HUES6 (cell line): Measurements from ENCODE around the gene MTR.

Experiments used
- H3K27ac ChIP-seq: 2 replicates; pipeline ENCODE4 v1.7.0; 2013; ENCODE audit warnings: low read depth, mild to moderate bottlenecking, low read length, inconsistent platforms
- H3K27me3 ChIP-seq: 2 replicates; pipeline ENCODE4 v1.6.1; 2013; ENCODE audit warnings: low read length; ENCODE audit not compliant: control insufficient read depth, insufficient read depth
- H3K36me3 ChIP-seq: 2 replicates; pipeline ENCODE4 v1.6.1; 2013; ENCODE audit warnings: low read length; ENCODE audit not compliant: control insufficient read depth, insufficient read depth
- H3K4me1 ChIP-seq: 2 replicates; pipeline ENCODE4 v1.6.1; 2013; ENCODE audit warnings: low read length; ENCODE audit not compliant: control insufficient read depth, insufficient read depth
- H3K4me3 ChIP-seq: 2 replicates; pipeline ENCODE4 v1.5.1; 2013; ENCODE audit warnings: low read depth, low read length
- H3K9ac ChIP-seq: one replicate; pipeline ENCODE4 v1.6.1; 2013; ENCODE audit warnings: mild to moderate bottlenecking, low read length
- H3K9me3 ChIP-seq: 2 replicates; pipeline ENCODE4 v1.6.1; 2013; ENCODE audit warnings: low read depth, low read length; ENCODE audit not compliant: control insufficient read depth, insufficient read depth

The MTR gene

DNA sequence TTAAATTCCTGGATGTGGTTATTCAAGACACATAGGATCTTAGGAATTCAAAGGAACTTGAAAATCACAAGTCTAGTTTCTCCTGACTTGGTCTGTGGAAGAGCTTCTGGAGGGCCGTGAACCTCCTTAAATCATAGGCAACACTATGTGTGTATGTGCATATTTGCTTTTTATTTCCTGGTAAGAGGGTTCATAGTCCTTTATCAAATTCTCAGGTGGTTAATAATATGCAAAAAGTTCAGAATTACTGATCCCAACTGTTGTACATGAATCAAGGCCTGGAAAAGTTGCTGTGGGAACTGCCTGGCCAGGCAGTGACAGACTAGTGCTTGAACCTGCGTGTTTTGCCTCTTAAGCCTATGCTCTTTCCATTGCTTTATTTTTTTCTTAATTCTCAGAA lies 12.9 kb downstream of the MTR start:
- no peaks in the 10 kb centered on the region for H3K27me3 ChIP-seq
- peaks cover 64% of the 10 kb centered on the region for H3K36me3 ChIP-seq
- H3K9me3 ChIP-seq = no peaks in the 10 kb centered on the region
- H3K4me1 ChIP-seq = no peaks in the 10 kb centered on the region
- H3K4me3 ChIP-seq = no peak overlapping the region
- H3K27ac ChIP-seq = no peak overlapping the region
- no peak overlapping the region for H3K9ac ChIP-seq

- no peak overlapping the region for H3K4me3 ChIP-seq
- peaks cover 64% of the 10 kb centered on the region for H3K36me3 ChIP-seq
These were observed 13.6 kb downstream of the MTR start for GRCh38 chr1:236808564-236809130.

DNA sequence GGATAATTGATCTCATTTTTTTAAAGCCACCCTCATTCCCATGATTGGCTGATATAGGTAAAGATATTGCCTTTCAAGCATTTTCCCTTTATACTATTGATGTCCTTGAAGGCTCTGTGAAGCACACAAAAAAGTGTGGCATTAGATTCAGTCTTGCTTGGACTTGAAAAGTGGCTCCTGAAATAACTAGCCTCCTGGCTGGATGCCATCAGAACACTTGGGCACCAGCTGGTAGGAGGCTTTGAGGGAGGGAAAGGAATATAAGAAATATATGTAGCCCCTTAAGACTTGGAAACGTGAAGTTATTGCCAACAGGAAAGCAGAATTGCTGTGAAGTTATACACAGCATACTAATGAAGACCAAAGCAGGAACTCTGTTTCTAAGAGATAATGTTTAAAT lies 14.1 kb downstream of the MTR start:
- Histone ChIP-seq H3K4me3 (no peak overlapping the region), H3K4me1 (no peaks in the 10 kb centered on the region), H3K9ac (no peak overlapping the region), H3K36me3 (peaks cover 65% of the 10 kb centered on the region), H3K27me3 (no peaks in the 10 kb centered on the region), H3K9me3 (no peaks in the 10 kb centered on the region), H3K27ac (no peak overlapping the region)

More at GRCh38 chr1:236808564-236809130, 13.6 kb downstream of the MTR start:
- Histone ChIP-seq H3K9me3 (no peaks in the 10 kb centered on the region), H3K9ac (no peak overlapping the region), H3K4me1 (no peaks in the 10 kb centered on the region), H3K27me3 (no peaks in the 10 kb centered on the region), H3K27ac (no peak overlapping the region)

GRCh38 chr1:236810018-236810417 lies 14.9 kb downstream of the MTR start:
- H3K27ac ChIP-seq = no peak overlapping the region
- no peak overlapping the region for H3K4me3 ChIP-seq
- H3K9ac ChIP-seq = no peak overlapping the region
- no peaks in the 10 kb centered on the region for H3K4me1 ChIP-seq
- peaks cover 70% of the 10 kb centered on the region for H3K36me3 ChIP-seq
- H3K9me3 ChIP-seq = no peaks in the 10 kb centered on the region
- H3K27me3 ChIP-seq = no peaks in the 10 kb centered on the region

DNA sequence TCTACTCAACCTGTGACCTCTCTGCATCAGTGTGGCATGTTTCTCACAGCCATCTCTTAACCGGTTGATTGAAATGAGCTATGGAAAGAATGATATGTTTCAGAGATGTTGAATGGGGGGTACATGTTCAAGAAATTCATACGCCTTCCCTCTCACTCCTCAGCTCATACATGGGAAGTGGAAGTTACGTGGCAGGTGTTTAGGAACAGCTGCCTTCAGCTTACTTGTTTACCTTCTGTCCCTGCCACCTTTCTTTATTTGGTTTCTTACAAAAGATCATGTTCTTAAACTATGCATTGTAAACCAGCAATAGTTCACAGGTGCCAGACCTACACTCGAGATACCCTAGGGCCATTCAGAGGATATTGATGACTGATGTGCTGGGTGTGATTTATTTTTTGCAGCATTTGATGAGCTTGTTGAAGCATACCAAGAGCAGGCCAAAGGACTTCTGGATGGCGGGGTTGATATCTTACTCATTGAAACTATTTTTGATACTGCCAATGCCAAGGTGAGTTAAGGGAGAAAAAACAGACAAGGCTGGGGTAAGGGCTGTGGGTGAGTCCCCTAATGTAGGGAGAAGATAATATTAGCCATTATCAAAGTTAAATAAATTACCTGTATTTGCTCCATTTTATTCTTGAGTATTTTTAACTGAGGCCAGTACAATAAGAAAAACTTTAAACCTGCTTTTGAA lies 17.4 kb downstream of the MTR start:
- Histone ChIP-seq H3K9me3 (no peaks in the 10 kb centered on the region), H3K4me3 (no peak overlapping the region), H3K4me1 (no peaks in the 10 kb centered on the region), H3K27ac (no peak overlapping the region), H3K27me3 (no peaks in the 10 kb centered on the region), H3K36me3 (peaks cover 82% of the 10 kb centered on the region), H3K9ac (no peak overlapping the region)

GRCh38 chr1:236815941-236816340 lies 20.8 kb downstream of the MTR start:
- no peak overlapping the region for H3K4me3 ChIP-seq
- no peaks in the 10 kb centered on the region for H3K4me1 ChIP-seq
- no peaks in the 10 kb centered on the region for H3K9me3 ChIP-seq
- no peaks in the 10 kb centered on the region for H3K27me3 ChIP-seq
- H3K9ac ChIP-seq = no peak overlapping the region
- H3K27ac ChIP-seq = no peak overlapping the region
- H3K36me3 ChIP-seq = peaks cover 73% of the 10 kb centered on the region

GRCh38 chr1:236819856-236820255 lies 24.8 kb downstream of the MTR start:
- Histone ChIP-seq H3K9me3 (no peaks in the 10 kb centered on the region), H3K4me1 (no peaks in the 10 kb centered on the region), H3K9ac (no peak overlapping the region), H3K27ac (no peak overlapping the region), H3K27me3 (no peaks in the 10 kb centered on the region), H3K4me3 (no peak overlapping the region), H3K36me3 (peaks cover 51% of the 10 kb centered on the region)

GRCh38 chr1:236821091-236821627 lies 26.1 kb downstream of the MTR start:
- H3K36me3 ChIP-seq = peaks cover 52% of the 10 kb centered on the region
- no peaks in the 10 kb centered on the region for H3K9me3 ChIP-seq
- H3K4me3 ChIP-seq = no peak overlapping the region

DNA sequence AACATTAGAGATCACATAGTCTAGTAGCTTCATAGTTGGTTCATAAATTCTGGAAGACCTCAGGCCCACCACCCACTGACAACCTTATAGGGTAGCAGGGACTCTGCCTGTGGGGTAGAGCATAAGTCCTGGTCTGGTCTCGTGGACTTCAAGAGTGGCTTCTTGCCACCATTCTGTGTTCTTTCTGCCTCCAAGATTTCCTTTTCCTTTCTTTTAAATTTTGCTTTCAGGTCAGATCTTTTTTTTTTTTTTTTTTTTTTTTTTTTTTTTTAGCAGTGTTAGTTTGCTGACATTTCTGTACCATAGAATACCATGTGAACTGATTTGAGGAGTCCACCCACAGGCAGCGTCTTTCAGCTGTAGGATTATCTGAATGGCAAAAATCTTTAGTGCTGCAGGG lies 28.5 kb downstream of the MTR start:
- peaks cover 50% of the 10 kb centered on the region for H3K36me3 ChIP-seq
- H3K27ac ChIP-seq = no peak overlapping the region
- no peaks in the 10 kb centered on the region for H3K9me3 ChIP-seq
- H3K9ac ChIP-seq = no peak overlapping the region
- no peak overlapping the region for H3K4me3 ChIP-seq
- no peaks in the 10 kb centered on the region for H3K4me1 ChIP-seq
- H3K27me3 ChIP-seq = no peaks in the 10 kb centered on the region

More at GRCh38 chr1:236821091-236821627, 26.1 kb downstream of the MTR start:
- Histone ChIP-seq H3K27me3 (no peaks in the 10 kb centered on the region), H3K9ac (no peak overlapping the region), H3K4me1 (no peaks in the 10 kb centered on the region), H3K27ac (no peak overlapping the region)

GRCh38 chr1:236829085-236829484 lies 34.0 kb downstream of the MTR start:
- H3K4me3 ChIP-seq = no peak overlapping the region
- no peak overlapping the region for H3K9ac ChIP-seq
- no peaks in the 10 kb centered on the region for H3K27me3 ChIP-seq
- H3K27ac ChIP-seq = no peak overlapping the region
- H3K9me3 ChIP-seq = no peaks in the 10 kb centered on the region
- no peaks in the 10 kb centered on the region for H3K4me1 ChIP-seq
- H3K36me3 ChIP-seq = peaks cover 77% of the 10 kb centered on the region

DNA sequence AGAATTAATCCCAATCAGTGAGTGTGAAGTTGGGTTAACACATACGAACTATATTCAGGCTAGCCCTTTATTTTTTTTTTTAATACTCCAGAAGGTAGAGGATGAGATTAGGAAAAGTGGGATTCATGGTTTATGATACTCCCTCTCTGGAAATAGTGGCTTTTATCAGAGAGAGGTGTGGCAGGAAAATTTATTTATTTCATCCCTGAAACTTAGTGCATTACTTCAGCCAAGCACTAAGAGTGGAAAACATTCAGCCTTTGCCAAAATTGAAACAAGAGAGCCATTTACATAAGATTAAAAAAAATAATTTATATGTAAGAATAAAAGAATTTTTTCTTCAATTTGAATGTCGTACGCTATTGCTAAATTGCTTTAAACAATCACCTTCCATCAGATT lies 35.0 kb downstream of the MTR start:
- Histone ChIP-seq H3K4me3 (no peak overlapping the region), H3K27ac (no peak overlapping the region), H3K36me3 (peaks cover 74% of the 10 kb centered on the region), H3K27me3 (no peaks in the 10 kb centered on the region), H3K4me1 (no peaks in the 10 kb centered on the region), H3K9me3 (no peaks in the 10 kb centered on the region), H3K9ac (no peak overlapping the region)
